GM18951 (cell line): Measurements from ENCODE around the gene SEMA3A.

Source experiments
- POLR2A ChIP-seq: IDR thresholded peaks from 4 replicates; pipeline ENCODE4 v1.6.1; 2011; ENCODE audit warnings: mild to moderate bottlenecking; ENCODE audit not compliant: insufficient read length, insufficient read depth; ENCODE audit errors: extremely low read depth
- in situ Hi-C: fragments of 300-500 bp; cut with MboI; formaldehyde crosslinking; loops from one replicate; pipeline ENCODE4 v1.12.0; 2022; ENCODE audit warnings: low sequenced_read_pairs, mixed read lengths, inconsistent platforms; ENCODE audit not compliant: unreplicated experiment

The SEMA3A gene

DNA sequence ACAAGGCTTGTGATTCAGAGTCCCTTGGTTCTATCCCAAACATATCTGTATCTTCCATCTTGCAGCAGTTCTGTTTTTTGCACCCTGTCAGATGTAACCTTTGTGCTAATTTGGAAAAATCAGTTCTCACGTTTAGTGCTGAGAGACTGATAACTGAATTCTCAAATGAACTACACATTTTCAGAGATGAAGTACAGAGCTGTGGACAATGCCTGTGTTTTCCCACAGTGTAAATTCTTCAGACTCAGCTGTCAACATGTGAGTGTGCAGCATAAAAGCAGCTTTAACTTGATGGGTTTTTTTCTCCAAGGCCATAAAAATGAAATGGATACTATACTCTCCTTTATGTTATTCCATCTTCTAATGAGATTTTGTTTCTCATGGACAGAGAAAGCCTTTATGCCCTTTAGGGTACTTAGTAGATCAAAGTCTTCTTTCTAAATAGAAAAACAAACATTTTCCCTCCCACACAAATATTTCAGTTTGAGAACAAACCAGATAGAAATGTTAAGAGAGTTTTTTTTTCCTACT lies 150.9 kb downstream of the SEMA3A start:
- in situ Hi-C loops, result no loop called here
- TF ChIP-seq POLR2A, result no peak

DNA sequence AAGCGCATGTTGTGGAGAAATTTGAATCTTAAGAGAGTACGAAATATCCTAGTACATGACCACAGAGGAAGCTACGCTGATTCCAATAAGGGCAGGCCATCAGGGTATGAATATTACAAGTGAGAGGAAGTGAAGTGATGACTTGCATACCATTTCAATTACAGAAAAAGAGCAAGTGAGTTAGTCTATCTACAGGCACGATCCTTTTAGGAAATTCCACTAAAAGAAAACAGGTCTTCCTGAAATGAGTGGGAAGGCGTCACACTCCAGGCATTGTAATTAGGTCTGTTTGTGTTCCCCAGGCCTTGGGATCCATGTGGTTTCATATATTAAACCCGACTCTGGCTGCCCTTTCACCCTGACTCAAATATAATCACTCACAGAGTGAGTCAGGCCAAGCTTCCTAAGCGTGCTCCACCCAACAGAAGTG lies 152.5 kb downstream of the SEMA3A start:
- in situ Hi-C loops, result no loop called here
- no peak for TF ChIP-seq POLR2A

DNA sequence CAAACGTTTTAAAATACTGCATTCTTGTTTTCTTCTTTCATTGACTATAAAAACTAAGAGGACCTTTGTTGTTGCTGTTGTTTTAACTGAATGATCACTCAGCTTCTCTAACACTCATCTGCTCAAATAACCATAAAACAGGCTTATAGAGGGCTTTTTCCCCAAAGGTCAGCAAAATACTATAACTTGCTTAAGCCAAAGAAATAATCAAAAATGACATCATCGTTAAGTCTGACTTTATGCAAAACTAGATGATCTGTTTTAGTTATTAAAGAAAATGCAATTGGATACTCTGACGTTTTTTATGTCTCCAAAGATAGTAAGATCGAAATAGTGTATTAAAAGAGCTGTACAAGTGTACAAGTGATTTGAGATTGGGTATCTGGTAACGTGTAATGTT lies 152.9 kb downstream of the SEMA3A start:
- in situ Hi-C loops, result no loop called here
- no peak for TF ChIP-seq POLR2A

DNA sequence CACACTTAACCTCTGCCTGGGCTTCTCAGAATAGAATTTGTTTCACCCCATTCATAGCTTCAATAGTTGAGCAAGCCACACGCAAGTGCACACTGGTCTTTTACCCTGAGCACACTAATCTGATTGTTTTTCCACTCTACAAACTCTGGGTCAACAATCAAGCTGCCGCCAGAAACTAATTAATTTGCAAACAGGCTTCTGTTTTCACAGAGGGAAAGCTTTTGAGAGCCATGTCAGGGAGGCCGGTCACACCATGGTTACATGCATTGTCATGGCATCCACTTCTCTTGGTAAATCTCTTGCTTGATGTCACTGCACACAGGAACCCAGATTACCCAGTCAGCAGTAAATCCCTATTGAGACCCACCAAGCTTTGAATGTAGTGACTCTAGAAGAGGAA lies 154.2 kb downstream of the SEMA3A start:
- in situ Hi-C loops, result no loop called here
- TF ChIP-seq POLR2A, result no peak

DNA sequence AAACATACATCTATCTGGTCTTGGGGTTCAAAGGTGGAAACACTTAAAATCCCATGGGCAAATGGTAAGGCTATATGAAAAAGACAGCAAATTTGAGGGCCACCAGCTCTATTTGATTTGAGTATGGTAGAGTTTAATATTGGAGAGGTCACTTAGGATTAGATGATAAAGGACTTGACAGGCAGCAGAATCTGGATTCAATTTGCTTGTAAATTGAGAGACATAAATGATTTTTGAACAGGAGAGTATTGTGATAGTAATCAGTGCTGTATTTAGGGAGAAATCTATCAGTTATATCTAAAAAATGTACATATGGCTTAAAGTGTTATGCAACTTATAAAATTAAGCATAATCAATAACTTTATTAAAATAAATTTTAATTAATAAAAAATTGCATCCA lies 155.2 kb downstream of the SEMA3A start:
- no peak for TF ChIP-seq POLR2A
- in situ Hi-C loops, result no loop called here

DNA sequence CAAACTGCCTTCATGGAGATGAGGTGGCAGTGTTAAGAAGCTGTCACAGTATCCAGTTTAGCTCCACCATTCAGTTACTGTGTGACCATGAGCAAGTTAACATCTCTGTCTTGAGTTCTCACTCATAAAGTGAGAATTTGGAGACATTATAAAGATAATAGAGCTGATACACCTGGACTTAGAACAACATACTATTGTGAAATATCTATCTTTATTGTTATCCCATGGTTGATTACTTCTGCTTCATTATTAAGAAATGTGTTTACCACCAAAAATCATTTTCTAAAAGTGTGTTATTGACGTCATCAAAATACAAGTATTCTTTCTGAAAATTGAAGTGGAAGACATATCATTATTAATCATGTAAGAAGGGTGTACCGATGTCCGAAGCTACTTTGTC lies 166.9 kb downstream of the SEMA3A start:
- no peak for TF ChIP-seq POLR2A
- in situ Hi-C loops, result no loop called here

DNA sequence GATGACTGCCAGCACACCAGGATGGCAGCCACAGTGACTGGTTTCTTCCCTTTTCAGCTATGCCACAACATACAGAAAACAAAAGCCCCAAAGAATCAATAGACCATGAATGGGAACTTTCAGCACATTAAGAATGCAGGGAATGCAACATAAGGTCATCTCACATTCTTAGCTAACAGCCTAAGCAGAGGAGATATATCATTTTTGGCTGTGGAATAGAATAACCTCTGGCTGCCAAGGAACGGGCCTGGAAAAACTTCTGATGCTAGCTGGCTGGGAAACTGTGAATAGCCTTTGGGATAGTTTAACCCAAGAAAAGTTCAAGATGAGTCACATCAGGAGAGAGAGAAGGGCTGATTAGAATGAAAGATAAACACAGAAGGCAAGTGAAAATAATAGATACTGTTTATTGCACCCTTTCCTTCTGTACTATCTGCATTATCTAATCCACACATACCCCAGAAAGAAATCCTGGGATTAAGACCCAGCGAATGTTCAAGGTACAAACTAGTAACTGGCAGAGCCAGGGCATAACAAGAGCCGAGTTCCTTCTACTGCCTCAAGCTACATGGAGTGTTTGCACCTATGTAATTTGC lies 169.2 kb downstream of the SEMA3A start:
- TF ChIP-seq POLR2A, result no peak
- in situ Hi-C loops, result no loop called here

DNA sequence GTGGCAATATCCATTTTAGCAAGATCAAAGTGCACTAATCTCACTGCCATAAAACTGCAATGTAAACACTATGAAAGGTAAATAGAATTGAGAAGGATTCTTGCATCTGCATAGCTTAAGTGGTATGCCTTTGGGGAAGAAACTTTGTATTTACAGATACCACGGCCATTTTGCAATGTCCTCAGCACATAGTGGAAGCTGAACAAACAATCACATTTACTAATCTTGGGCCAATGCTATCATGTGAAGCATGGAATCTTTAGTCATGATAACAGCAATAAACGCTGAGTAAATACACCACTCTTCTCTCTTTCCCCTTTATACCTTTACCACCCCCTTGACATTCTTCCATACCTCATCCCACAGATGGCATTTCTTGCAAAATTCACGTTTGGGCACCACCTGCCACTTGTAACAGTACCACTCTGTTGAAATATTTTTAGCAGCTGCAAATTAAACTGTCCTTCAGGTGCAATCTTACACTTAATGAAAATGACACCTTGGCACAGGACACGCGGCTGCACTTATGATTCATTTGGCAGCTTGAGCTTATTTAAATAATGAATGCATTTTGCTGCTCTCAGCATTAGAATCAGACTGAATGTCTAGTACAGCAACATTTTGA lies 171.8 kb downstream of the SEMA3A start:
- in situ Hi-C loops, result no loop called here
- no peak for TF ChIP-seq POLR2A

DNA sequence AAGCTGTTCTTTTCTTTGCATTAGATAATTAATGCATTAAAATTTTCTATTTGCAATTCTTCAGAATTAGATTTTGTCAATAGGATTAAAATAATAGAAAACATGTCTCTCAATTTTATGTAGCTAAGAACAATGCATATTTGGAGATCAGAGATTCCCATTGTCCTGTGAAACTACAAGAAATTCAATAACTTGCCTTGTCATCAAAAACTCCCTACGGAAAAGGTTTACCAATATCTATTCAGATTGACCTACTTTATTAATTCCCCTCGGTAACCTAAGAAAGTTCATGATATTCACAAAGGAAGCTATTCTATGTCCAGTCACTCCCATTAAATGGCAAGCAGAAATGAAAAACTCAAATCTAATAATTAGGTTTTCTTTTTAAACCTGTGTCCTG lies 172.6 kb downstream of the SEMA3A start:
- TF ChIP-seq POLR2A, result no peak
- in situ Hi-C loops, result no loop called here

DNA sequence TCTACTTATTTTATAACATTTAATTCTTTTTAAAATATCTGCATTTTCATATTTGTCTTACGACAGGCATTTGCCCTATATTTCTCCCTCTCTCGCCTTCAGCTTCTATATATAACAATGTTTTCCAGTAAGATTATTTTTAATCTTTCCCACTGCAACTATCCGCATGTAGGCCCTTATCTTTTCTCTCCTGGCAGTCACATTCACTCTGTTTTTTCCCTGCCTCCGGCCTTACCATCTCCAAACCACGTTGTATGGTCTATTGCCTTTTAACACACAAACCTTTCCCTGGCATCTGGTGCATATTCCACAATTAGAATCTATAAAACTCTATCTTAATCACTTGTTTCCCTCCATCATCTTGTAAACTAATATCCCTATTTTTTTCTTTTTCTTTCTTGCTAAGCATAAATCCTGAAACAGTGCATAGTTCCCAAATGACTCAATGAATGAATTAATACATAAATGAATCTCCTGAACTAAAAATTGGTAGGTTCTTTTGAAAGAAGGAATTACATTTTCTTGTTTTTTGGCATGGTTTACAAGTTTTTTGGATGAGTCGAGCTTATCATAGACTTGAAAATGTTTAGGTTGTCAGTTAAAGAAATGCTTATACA lies 173.2 kb downstream of the SEMA3A start:
- in situ Hi-C loops, result no loop called here
- TF ChIP-seq POLR2A, result no peak

DNA sequence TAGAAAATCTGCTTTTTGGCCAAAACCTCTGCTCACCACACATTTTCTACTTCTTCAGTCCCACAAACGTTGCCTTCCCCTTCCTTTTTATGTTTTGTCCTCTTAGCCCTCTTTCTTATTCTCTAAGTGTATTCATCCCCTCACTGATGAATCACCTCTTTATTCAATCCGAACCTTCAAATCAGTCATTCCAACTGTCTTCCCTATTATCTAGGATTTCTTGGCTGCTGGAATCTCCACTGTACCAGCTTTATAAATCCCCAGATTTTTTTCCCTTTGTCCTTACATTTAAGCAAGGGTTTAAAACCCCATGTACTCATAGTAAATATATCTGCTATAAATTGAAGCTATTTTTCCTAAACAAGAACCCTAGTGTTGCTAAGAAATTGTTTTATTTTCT lies 176.9 kb downstream of the SEMA3A start:
- TF ChIP-seq POLR2A, result no peak
- in situ Hi-C loops, result no loop called here

DNA sequence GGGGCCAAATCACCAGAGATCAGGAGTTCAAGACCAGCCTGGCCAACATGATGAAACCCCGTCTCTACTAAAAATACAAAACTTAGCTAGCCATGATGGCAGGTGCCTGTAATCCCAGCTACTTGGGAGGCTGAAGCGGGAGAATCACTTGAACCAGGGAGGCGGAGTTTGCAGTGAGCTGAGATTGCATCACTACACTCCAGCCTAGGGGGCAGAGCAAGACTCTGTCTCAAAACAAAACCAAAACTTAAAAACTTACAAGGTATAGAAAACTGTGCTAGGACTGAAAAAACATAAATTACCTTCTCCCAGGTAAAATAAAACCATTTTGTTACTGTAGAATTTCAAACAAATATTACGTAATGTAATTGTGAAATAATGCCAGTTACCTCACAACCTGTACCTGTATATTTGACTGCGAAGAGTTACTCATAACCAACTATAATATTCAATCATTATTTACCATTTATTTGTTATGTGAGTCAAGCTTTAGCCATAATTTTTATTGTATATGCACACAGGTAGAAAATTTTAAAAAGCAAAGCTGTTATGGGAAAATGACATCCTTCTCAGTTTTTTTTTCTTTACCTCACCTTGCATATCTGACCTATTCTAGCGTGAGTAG lies 180.9 kb downstream of the SEMA3A start:
- no peak for TF ChIP-seq POLR2A
- in situ Hi-C loops, result no loop called here

DNA sequence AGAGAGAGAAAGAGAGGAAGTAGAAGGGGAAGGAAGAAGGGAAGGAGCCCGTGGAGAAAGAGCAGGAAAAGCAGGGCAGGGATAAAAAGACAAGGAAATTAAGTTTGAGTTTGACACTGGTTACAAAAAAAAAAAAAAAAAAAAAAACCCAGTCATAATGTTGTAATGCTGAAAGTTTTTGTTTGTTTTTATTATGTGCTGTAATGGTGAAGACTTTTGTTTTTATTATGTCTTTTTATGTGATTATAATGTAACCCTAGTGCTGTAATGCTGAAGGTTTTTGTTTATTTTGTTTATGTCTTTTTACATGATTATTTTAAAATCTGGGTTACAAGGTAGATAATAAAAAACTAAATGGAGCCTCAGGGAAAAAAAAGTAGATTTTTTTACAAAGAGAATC lies 184.8 kb downstream of the SEMA3A start:
- TF ChIP-seq POLR2A, result no peak
- in situ Hi-C loops, result no loop called here
